ENCODE results near the gene TMEM170A.

The TMEM170A gene

DNA sequence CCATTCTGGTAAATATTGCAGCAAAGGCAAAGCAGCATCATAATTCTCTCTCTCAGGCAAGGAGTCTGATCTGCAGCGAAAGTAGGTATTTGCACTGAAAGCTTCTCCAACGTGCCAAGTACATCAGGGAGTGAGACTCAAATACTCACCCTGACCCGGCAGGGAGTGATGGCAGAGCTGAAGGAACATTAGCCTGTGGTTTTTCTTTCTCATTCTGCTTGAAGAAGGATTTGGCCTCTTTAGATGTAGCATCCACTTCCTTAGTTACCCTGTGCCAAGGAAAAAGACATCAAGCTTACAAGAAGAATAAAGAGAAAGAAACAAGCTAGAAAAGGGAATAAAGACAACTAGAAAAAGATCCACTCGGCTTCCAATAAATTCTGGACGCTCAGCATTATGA lies 69.5 kb downstream of the TMEM170A start:
- Histone ChIP-seq H3K36me3 (ENCODE audit: control insufficient read depth, insufficient read depth, low read length) (no peaks in the 10 kb centered on the region), H3K27ac (no peak overlapping the region), H3K4me2 (ENCODE audit: low read length) (no peak overlapping the region), H3K9ac (no peak overlapping the region), H3K79me2 (peaks cover 16% of the 10 kb centered on the region), H3K4me3 (ENCODE audit: low read depth, low read length) (no peak overlapping the region), H3K4me1 (no peaks in the 10 kb centered on the region), H3K27me3 (ENCODE audit: control insufficient read depth, insufficient read depth, low read length) (no peaks in the 10 kb centered on the region), H2AFZ (no peak overlapping the region), H3K9me3 (ENCODE audit: control insufficient read depth, low read length) (no peaks in the 10 kb centered on the region)
- TF ChIP-seq, protein P1, sequence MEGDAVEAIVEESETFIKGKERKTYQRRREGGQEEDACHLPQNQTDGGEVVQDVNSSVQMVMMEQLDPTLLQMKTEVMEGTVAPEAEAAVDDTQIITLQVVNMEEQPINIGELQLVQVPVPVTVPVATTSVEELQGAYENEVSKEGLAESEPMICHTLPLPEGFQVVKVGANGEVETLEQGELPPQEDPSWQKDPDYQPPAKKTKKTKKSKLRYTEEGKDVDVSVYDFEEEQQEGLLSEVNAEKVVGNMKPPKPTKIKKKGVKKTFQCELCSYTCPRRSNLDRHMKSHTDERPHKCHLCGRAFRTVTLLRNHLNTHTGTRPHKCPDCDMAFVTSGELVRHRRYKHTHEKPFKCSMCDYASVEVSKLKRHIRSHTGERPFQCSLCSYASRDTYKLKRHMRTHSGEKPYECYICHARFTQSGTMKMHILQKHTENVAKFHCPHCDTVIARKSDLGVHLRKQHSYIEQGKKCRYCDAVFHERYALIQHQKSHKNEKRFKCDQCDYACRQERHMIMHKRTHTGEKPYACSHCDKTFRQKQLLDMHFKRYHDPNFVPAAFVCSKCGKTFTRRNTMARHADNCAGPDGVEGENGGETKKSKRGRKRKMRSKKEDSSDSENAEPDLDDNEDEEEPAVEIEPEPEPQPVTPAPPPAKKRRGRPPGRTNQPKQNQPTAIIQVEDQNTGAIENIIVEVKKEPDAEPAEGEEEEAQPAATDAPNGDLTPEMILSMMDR (IDR thresholded peaks at IDR 0.05), result no peak
